ENCODE measurements around the gene GLTPD2. TPM values are rescaled to one million over a fixed set of nuclear protein-coding genes. Genes with fewer than 3 reads are reported as not detected.

GLTPD2 gene
- polyA plus RNA-seq, 1 donor: 34.4 TPM

- peaks cover 38% of the 10 kb centered on the region for H3K4me1 ChIP-seq (ENCODE audit: control insufficient read depth, insufficient read depth, low read length)
- no peaks in the 10 kb centered on the region for H3K9me3 ChIP-seq (ENCODE audit: control insufficient read depth, low read depth, low read length)
- H3K27ac ChIP-seq (ENCODE audit: low read length): no peak overlapping the region
- H3K4me3 ChIP-seq (ENCODE audit: low read length): no peak overlapping the region
- H3K27me3 ChIP-seq (ENCODE audit: control insufficient read depth, insufficient read depth, low read length): no peaks in the 10 kb centered on the region
- DNase-seq: no peak
- peaks cover 26% of the 10 kb centered on the region for H3K36me3 ChIP-seq (ENCODE audit: control insufficient read depth, insufficient read depth, low read length)
- WGBS (ENCODE audit: insufficient coverage, low lambda C conversion rate): no CpG with 5 or more reads among the region's 8 CpGs
These were observed 50.5 kb downstream of the GLTPD2 start for GRCh38 chr17:4839221-4839620.

Other genes with a start within 250 kb of the GLTPD2 start
- gene MYBBP1A, start 233.6 kb upstream of the GLTPD2 start, polyA plus RNA-seq: 46.0 TPM
- gene GGT6, start 228.4 kb upstream of the GLTPD2 start, polyA plus RNA-seq: 2.7 TPM
- 10.1 TPM for gene SMTNL2, start 204.4 kb upstream of the GLTPD2 start, polyA plus RNA-seq
- gene ALOX15, start 147.3 kb upstream of the GLTPD2 start, polyA plus RNA-seq: 2.2 TPM
- gene PELP1, start 84.8 kb upstream of the GLTPD2 start, polyA plus RNA-seq: 50.9 TPM
- gene ARRB2, start 78.3 kb upstream of the GLTPD2 start, polyA plus RNA-seq: 96.7 TPM
- 33.0 TPM for gene MED11, start 57.5 kb upstream of the GLTPD2 start, polyA plus RNA-seq
- gene ZMYND15, start 49.1 kb upstream of the GLTPD2 start, polyA plus RNA-seq: 5.1 TPM
- gene CXCL16, start 49.0 kb upstream of the GLTPD2 start, polyA plus RNA-seq: 62.1 TPM
- 44.0 TPM for gene TM4SF5, start 17.1 kb upstream of the GLTPD2 start, polyA plus RNA-seq
- 2.1 TPM for gene VMO1, start 2.6 kb upstream of the GLTPD2 start, polyA plus RNA-seq
- 97.1 TPM for gene PSMB6, start 7.2 kb downstream of the GLTPD2 start, polyA plus RNA-seq
- gene PLD2, start 18.2 kb downstream of the GLTPD2 start, polyA plus RNA-seq: 21.8 TPM
- gene MINK1, start 44.4 kb downstream of the GLTPD2 start, polyA plus RNA-seq: 103 TPM
- 2.1 TPM for gene C17orf107, start 110.6 kb downstream of the GLTPD2 start, polyA plus RNA-seq
- 0.37 TPM for gene CHRNE, start 114.1 kb downstream of the GLTPD2 start, polyA plus RNA-seq
- 1.5 TPM for gene GP1BA, start 143.3 kb downstream of the GLTPD2 start, polyA plus RNA-seq
- gene SLC25A11, start 151.1 kb downstream of the GLTPD2 start, polyA plus RNA-seq: 47.1 TPM
- 117 TPM for gene RNF167, start 151.3 kb downstream of the GLTPD2 start, polyA plus RNA-seq
- 557 TPM for gene PFN1, start 159.6 kb downstream of the GLTPD2 start, polyA plus RNA-seq
- gene ENO3, start 162.2 kb downstream of the GLTPD2 start, polyA plus RNA-seq: 31.4 TPM
- gene SPAG7, start 178.9 kb downstream of the GLTPD2 start, polyA plus RNA-seq: 82.0 TPM
- 35.6 TPM for gene CAMTA2, start 198.7 kb downstream of the GLTPD2 start, polyA plus RNA-seq
- gene INCA1, start 208.6 kb downstream of the GLTPD2 start, polyA plus RNA-seq: 4.6 TPM
- 69.2 TPM for gene KIF1C, start 209.0 kb downstream of the GLTPD2 start, polyA plus RNA-seq
- gene SLC52A1, start 246.5 kb downstream of the GLTPD2 start, polyA plus RNA-seq: 3.2 TPM

Measured in large intestine (tissue), 3 donors.